CD4-positive, alpha-beta memory T cell (primary cell): ENCODE results near the gene ADAD2. TPM values are rescaled to one million over a fixed set of nuclear protein-coding genes. Genes with fewer than 3 reads are reported as not detected.
"Not testable (repeated sequence)": the region's sequence is repeated elsewhere in the genome, so short reads cannot be mapped to it uniquely, and the experiment has no call there.

Experiments used
- CTCF ChIA-PET: fragments of 350-600 bp; sonication (Branson Sonifier 250); formaldehyde crosslinking; loops from one replicate; lab custom pipeline; 2021; ENCODE audit warnings: inconsistent platforms; ENCODE audit not compliant: partially characterized antibody; lab: Charles Lee
- POLR2A ChIA-PET: fragments of 350-600 bp; sonication (Branson Sonifier 250); formaldehyde crosslinking; loops from one replicate; lab custom pipeline; 2021; ENCODE audit not compliant: partially characterized antibody; lab: Charles Lee
- DNase-seq, 5 donors: peaks; one replicate each; pipeline versions ENCODE4 v3.0.0 to v3.0.0-alpha.2; 2020 to 2022; ENCODE audit warnings: mixed read lengths in 1 of 5
- H3K27ac ChIP-seq: one replicate; pipeline ENCODE4 v1.7.0; 2013; ENCODE audit warnings: low read depth, low read length
- H3K27me3 ChIP-seq: 2 replicates; pipeline ENCODE4 v1.7.0; 2013; ENCODE audit warnings: mild to moderate bottlenecking, low read length, moderate library complexity; ENCODE audit not compliant: insufficient read depth
- H3K36me3 ChIP-seq: 2 replicates; pipeline ENCODE4 v1.7.0; 2013; ENCODE audit warnings: mild to moderate bottlenecking, low read length, moderate library complexity; ENCODE audit not compliant: insufficient read depth
- H3K4me1 ChIP-seq: 2 replicates; pipeline ENCODE4 v1.7.0; 2013; ENCODE audit warnings: mild to moderate bottlenecking, low read length, moderate library complexity; ENCODE audit not compliant: insufficient read depth
- H3K4me3 ChIP-seq, 2 donors: one replicate each; pipeline ENCODE4 v1.7.0; 2013; ENCODE audit warnings: low read length in 2 of 2, mild to moderate bottlenecking in 1 of 2
- H3K9me3 ChIP-seq, 2 donors: one replicate each; pipeline ENCODE4 v1.7.0; 2013; ENCODE audit warnings: low read length in 2 of 2, control low read depth in 1 of 2; ENCODE audit not compliant: control insufficient read depth in 1 of 2
- H3K27ac Mint-ChIP-seq, 7 donors: one replicate each; pipeline ENCODE4 v1.8.0; 2020 to 2021; ENCODE audit warnings: mixed read lengths in 7 of 7, mild to moderate bottlenecking in 6 of 7, inconsistent platforms in 3 of 7, moderate library complexity in 3 of 7
- H3K27me3 Mint-ChIP-seq, 2 donors: one replicate each; pipeline ENCODE4 v1.8.0; 2020 to 2021; ENCODE audit warnings: mixed read lengths in 2 of 2
- H3K36me3 Mint-ChIP-seq, 2 donors: one replicate each; pipeline ENCODE4 v1.8.0; 2020 to 2021; ENCODE audit warnings: mixed read lengths in 2 of 2, inconsistent platforms in 1 of 2, mild to moderate bottlenecking in 1 of 2
- H3K4me1 Mint-ChIP-seq, 4 donors: one replicate each; pipeline ENCODE4 v1.8.0; 2020 to 2021; ENCODE audit warnings: mixed read lengths in 4 of 4, mild to moderate bottlenecking in 1 of 4
- H3K4me3 Mint-ChIP-seq, 8 donors: one replicate each; pipeline ENCODE4 v1.8.0; 2020 to 2021; ENCODE audit warnings: mixed read lengths in 8 of 8, mild to moderate bottlenecking in 7 of 8, moderate library complexity in 6 of 8, inconsistent platforms in 3 of 8
- H3K9me3 Mint-ChIP-seq, 8 donors: one replicate each; pipeline ENCODE4 v1.8.0; 2020 to 2021; ENCODE audit warnings: mixed read lengths in 8 of 8, mild to moderate bottlenecking in 5 of 8, inconsistent platforms in 3 of 8, moderate library complexity in 1 of 8
- intact Hi-C: fragments of 100-400 bp; cut with micrococcal nuclease; formaldehyde crosslinking; loops from one replicate; pipeline ENCODE4 v1.15.1; 2023
- polyA plus RNA-seq, 2 donors: library from polyadenylated mRNA; unstranded; fragments of 300-500 nt; fragmentation: Illumina TruSeq; gene quantifications; one replicate each; pipeline ENCODE4 v1.2.3, GENCODE V29; 2021
- total RNA-seq, 2 experiments: library from RNA; stranded (reverse); gene quantifications; one replicate each; pipeline ENCODE4 v1.2.3, GENCODE V29; 2021

ADAD2 gene
- total and polyA plus RNA-seq, 4 experiments from 2014 or later, result not detected

DNA sequence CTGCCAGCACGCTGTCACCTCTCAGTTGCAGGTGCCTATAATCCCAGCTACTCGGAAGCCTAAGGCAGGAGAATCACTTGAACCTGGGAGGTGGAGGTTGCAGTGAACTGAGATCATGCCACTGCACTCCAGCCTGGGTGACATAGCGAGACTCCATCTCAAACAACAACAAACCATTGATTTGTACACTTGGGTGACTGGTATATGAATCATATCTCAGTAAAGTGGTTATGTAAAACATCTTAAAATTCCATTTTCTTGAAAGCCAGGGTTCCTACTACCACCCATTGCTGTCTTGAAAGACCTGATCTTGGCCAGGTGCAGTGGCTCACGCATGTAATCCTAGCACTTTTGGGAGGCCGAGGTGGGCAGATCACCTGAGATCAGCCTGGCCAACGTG lies 14.2 kb downstream of the ADAD2 start:
- CTCF ChIA-PET, result not testable (repeated sequence)

DNA sequence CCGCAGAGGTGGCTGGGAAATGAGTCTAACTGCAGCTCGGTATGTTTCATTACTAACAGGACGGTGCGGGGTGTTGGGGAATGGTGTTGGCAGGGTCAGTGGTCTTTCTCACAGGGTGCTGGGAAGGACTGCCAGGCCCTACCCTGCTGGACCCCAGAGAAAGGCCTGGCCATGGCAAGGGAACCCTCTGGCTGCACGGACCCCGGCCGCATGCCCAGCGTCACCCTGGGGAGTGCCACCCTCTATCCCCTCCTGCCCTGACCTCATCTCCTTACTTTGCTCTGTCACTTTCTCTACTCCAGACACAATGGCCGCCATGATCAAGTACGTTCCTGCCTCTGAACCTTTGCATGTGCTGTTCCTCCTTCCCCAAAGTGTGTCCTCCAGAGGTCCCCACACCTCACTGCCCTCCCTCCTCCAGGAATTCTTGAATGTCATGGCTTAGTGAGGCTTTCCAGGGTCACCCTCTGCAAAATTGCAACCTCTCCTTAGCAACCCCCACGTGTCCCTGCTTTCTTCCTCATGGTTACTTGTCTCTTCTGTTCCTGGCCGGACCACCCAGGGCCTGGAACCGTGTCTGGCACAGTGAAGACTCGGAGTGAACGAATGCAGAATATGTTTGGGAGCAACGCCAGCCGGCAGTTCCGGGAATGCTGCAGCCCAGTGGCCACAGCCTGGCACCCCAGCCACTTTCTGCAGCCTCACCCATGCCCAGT lies 15.2 kb downstream of the ADAD2 start:
- intact Hi-C loops, result no loop called here
- Histone ChIP-seq H3K4me3 (no peak overlapping the region), H3K27me3 (no peaks in the 10 kb centered on the region), H3K27ac (no peak overlapping the region), H3K36me3 (no peaks in the 10 kb centered on the region), H3K4me1 (no peaks in the 10 kb centered on the region), H3K9me3 (no peaks in the 10 kb centered on the region)
- no peaks in the 10 kb centered on the region for H3K4me1 Mint-ChIP-seq
- H3K27me3 Mint-ChIP-seq, result peaks cover 0 to 4% of the 10 kb centered on the region in 2 donors
- H3K4me3 Mint-ChIP-seq, result no peak overlapping the region
- peaks cover 0 to 2% (median 0%) of the 10 kb centered on the region in 8 donors for H3K9me3 Mint-ChIP-seq
- CTCF ChIA-PET, result no interaction called here
- POLR2A ChIA-PET, result no interaction called here
- DNase-seq, result no peak
- H3K36me3 Mint-ChIP-seq, result no peaks in the 10 kb centered on the region
- H3K27ac Mint-ChIP-seq, result no peak overlapping the region

More for the DNA sequence above, 14.2 kb downstream of the ADAD2 start:
- H3K36me3 Mint-ChIP-seq, H3K9me3 Mint-ChIP-seq, H3K27ac Mint-ChIP-seq, H3K27me3 ChIP-seq, intact Hi-C loops, POLR2A ChIA-PET, H3K4me1 Mint-ChIP-seq, H3K4me1 ChIP-seq, H3K27me3 Mint-ChIP-seq, H3K27ac ChIP-seq, H3K9me3 ChIP-seq, H3K36me3 ChIP-seq, H3K4me3 ChIP-seq, H3K4me3 Mint-ChIP-seq, DNase-seq: not testable (repeated sequence)

DNA sequence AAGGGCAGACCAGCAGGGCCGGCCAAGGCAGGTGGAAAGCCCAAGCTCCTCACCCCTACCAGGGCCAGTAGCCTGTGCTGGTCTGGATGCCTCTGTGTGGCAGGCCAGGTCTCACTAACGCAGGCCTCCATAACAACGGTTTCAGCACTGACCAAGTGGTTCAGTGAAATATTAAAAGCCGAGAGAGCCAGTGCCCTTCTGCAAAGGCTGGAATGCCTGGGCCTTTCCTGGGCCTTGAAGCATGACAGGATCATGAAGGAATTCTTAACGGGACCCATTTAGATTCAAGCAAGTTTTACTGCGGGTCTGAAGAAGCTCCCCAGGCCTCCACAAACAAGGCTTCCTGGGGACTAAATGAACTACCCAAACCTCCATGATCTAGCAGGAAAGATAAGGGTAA lies 16.3 kb downstream of the ADAD2 start:
- Histone ChIP-seq H3K4me1 (no peaks in the 10 kb centered on the region), H3K9me3 (no peaks in the 10 kb centered on the region), H3K36me3 (no peaks in the 10 kb centered on the region), H3K27me3 (no peaks in the 10 kb centered on the region), H3K4me3 (no peak overlapping the region), H3K27ac (no peak overlapping the region)
- DNase-seq, result no peak
- Mint-ChIP-seq H3K4me3 (no peak overlapping the region), H3K27me3 (peaks cover 0 to 4% of the 10 kb centered on the region in 2 donors), H3K36me3 (no peaks in the 10 kb centered on the region), H3K9me3 (peaks cover 0 to 2% (median 0%) of the 10 kb centered on the region in 8 donors), H3K4me1 (no peaks in the 10 kb centered on the region), H3K27ac (no peak overlapping the region)
- CTCF ChIA-PET, result no interaction called here
- POLR2A ChIA-PET, result no interaction called here
- intact Hi-C loops, result no loop called here

DNA sequence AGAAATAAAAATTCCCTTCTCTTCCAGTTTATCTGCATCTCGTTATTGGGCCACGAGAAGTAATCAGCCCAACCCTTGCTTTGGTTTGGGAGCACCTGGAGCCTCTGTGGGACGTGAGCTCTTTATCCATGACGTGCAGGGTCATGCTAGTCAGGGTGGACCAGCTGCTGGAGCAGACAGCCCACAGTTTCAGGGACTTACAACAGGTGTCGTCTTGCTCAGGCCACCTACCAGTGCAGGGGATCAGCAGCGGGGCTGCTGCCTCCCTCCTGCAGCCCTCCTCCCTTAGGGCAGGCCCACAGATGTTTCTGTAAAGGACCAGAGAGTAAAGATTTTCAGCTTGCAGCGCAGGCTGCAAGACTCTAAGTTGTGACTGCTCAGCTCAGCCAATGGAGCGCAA lies 16.9 kb downstream of the ADAD2 start:
- Histone ChIP-seq H3K36me3 (no peaks in the 10 kb centered on the region), H3K27me3 (no peaks in the 10 kb centered on the region), H3K4me3 (no peak overlapping the region), H3K9me3 (no peaks in the 10 kb centered on the region), H3K27ac (no peak overlapping the region), H3K4me1 (no peaks in the 10 kb centered on the region)
- Mint-ChIP-seq H3K27me3 (no peaks in the 10 kb centered on the region), H3K4me3 (no peak overlapping the region), H3K27ac (no peak overlapping the region), H3K4me1 (no peaks in the 10 kb centered on the region), H3K9me3 (peaks cover 0 to 2% (median 0%) of the 10 kb centered on the region in 8 donors), H3K36me3 (no peaks in the 10 kb centered on the region)
- CTCF ChIA-PET, result no interaction called here
- intact Hi-C loops, result no loop called here
- POLR2A ChIA-PET, result no interaction called here
- no peak for DNase-seq

DNA sequence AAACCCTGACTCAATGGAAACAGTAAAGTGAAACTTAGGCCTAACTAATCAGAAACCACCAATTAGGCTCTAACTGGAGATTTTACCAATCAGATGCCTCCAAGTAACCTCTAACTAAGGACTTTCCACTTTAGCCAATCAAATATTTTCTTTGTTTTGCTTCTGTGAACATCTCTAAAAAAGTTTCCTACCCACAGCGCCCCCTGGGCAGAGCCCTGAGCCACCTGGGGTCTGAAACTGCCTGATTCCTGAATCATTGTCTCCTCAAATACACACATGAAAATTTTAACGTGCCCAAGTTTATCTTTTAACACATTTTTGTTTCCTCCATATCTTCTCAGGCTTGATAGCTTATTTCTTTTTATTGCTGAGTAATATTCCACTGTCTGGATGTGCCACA lies 19.0 kb downstream of the ADAD2 start:
- no peak for DNase-seq
- Mint-ChIP-seq H3K27me3 (no peaks in the 10 kb centered on the region), H3K4me3 (no peak overlapping the region), H3K4me1 (no peaks in the 10 kb centered on the region), H3K36me3 (no peaks in the 10 kb centered on the region), H3K27ac (no peak overlapping the region), H3K9me3 (peaks cover 0 to 2% (median 0%) of the 10 kb centered on the region in 8 donors)
- Histone ChIP-seq H3K4me1 (no peaks in the 10 kb centered on the region), H3K27ac (no peak overlapping the region), H3K4me3 (no peak overlapping the region), H3K27me3 (no peaks in the 10 kb centered on the region), H3K9me3 (no peaks in the 10 kb centered on the region), H3K36me3 (no peaks in the 10 kb centered on the region)
- ChIA-PET CTCF (no interaction called here), POLR2A (no interaction called here)
- intact Hi-C loops, result no loop called here

DNA sequence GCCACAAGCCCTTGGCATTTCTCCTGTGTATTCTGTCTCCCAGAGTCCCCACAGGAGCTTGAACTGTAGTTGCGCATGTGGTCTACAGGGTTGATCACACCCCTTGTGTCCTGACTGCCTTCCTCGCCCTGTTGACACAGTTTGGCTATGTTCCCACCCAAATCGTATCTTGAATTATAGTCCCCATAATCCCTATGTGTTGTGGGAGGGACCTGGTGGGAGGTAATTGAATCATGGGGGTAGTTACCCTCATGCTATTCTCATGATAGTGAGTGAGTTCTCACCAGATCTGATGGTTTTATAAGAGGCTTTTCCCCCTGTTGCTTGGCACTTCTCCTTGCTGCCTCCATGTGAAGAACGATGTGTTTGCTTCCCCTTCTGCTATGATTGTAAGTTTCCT lies 21.2 kb downstream of the ADAD2 start:
- no peaks in the 10 kb centered on the region for H3K4me1 ChIP-seq
- H3K9me3 ChIP-seq, result no peaks in the 10 kb centered on the region
- POLR2A ChIA-PET, result no interaction called here
- intact Hi-C loops, result no loop called here
- Mint-ChIP-seq H3K36me3 (no peaks in the 10 kb centered on the region), H3K27ac (no peak overlapping the region), H3K9me3 (peaks cover 0 to 2% (median 0%) of the 10 kb centered on the region in 8 donors), H3K4me3 (no peak overlapping the region), H3K27me3 (peaks cover 0 to under 1% of the 10 kb centered on the region in 2 donors), H3K4me1 (no peaks in the 10 kb centered on the region)
- no peak overlapping the region for H3K27ac ChIP-seq
- CTCF ChIA-PET, result no interaction called here
- H3K36me3 ChIP-seq, result no peaks in the 10 kb centered on the region
- no peaks in the 10 kb centered on the region for H3K27me3 ChIP-seq
- DNase-seq, result no peak
- H3K4me3 ChIP-seq, result no peak overlapping the region

DNA sequence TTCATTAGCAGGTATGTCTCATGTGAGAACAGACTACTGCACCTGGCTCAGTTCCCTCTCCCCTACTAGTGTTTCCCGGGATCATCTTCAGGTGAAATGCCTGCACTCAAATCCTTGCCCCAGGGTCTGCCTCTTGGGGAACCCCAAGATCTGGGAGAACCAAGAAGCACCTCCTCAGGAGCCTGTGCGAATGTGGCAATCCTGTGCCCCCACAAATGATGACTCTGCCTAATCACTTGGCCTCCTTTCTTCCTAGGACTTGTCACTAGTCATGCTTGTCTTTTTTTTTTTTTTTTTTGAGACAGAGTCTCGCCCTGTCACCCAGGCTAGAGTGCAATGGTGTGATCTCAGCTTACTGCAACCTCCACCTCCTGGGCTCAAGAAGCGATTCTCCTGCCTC lies 21.7 kb downstream of the ADAD2 start:
- intact Hi-C loops, result no loop called here
- Histone ChIP-seq H3K4me3 (no peak overlapping the region), H3K36me3 (no peaks in the 10 kb centered on the region), H3K9me3 (no peaks in the 10 kb centered on the region), H3K27me3 (no peaks in the 10 kb centered on the region), H3K4me1 (no peaks in the 10 kb centered on the region), H3K27ac (no peak overlapping the region)
- CTCF ChIA-PET, result no interaction called here
- H3K27me3 Mint-ChIP-seq, result peaks cover 0 to 2% of the 10 kb centered on the region in 2 donors
- no peak overlapping the region for H3K4me3 Mint-ChIP-seq
- no peak for DNase-seq
- no peaks in the 10 kb centered on the region for H3K4me1 Mint-ChIP-seq
- H3K9me3 Mint-ChIP-seq, result peaks cover 0 to 2% (median 0%) of the 10 kb centered on the region in 8 donors
- no peaks in the 10 kb centered on the region for H3K36me3 Mint-ChIP-seq
- no peak overlapping the region for H3K27ac Mint-ChIP-seq
- POLR2A ChIA-PET, result no interaction called here
